ENCODE results near the gene THSD1. TPM values are rescaled to one million over a fixed set of nuclear protein-coding genes. Genes with fewer than 3 reads are reported as not detected.
A peak's percentile ranks its signal among the peaks of the same experiment; 100 is the strongest.
"Not testable (repeated sequence)": the region's sequence is repeated elsewhere in the genome, so short reads cannot be mapped to it uniquely, and the experiment has no call there.

Gene THSD1
- total RNA-seq, 1 donor from 2014 or later, result 4.4 TPM

GRCh38 chr13:52414963-52415362 is 9.0 kb upstream of the THSD1 start:
- intact Hi-C loops (cut with DNase I), result no loop called here
- no peak for DNase-seq
- ATAC-seq (ENCODE audit: poor library complexity), result no peak

GRCh38 chr13:52414051-52414450 is 8.1 kb upstream of the THSD1 start:
- DNase-seq (no peak), ATAC-seq (ENCODE audit: poor library complexity) (no peak)
- intact Hi-C loops (cut with DNase I), result no loop called here

GRCh38 chr13:52412128-52412527 is 6.2 kb upstream of the THSD1 start:
- ATAC-seq (ENCODE audit: poor library complexity) (no peak), DNase-seq (no peak)
- intact Hi-C loops (cut with DNase I), result no loop called here

GRCh38 chr13:52411629-52412028 is 5.7 kb upstream of the THSD1 start:
- ATAC-seq (ENCODE audit: poor library complexity) (no peak), DNase-seq (no peak)
- intact Hi-C loops (cut with DNase I), result no loop called here

GRCh38 chr13:52408071-52408658 is 2.2 kb upstream of the THSD1 start:
- ATAC-seq (ENCODE audit: poor library complexity); intact Hi-C loops (cut with DNase I); DNase-seq: not testable (repeated sequence)

GRCh38 chr13:52407436-52407835 is 1.5 kb upstream of the THSD1 start:
- ATAC-seq (ENCODE audit: poor library complexity); intact Hi-C loops (cut with DNase I); DNase-seq: not testable (repeated sequence)

- intact Hi-C loops (cut with DNase I), result no loop called here
- DNase-seq, result no peak
- ATAC-seq (ENCODE audit: poor library complexity), result peak; percentile 14
Measured at GRCh38 chr13:52406629-52407028, 657 bp upstream of the THSD1 start.

- DNase-seq, result no peak
- intact Hi-C loops (cut with DNase I), result no loop called here
Measured at GRCh38 chr13:52405369-52405766, 604 bp downstream of the THSD1 start.

GRCh38 chr13:52399708-52400107 is 6.3 kb downstream of the THSD1 start:
- intact Hi-C loops (cut with DNase I), result no loop called here
- DNase-seq (no peak), ATAC-seq (ENCODE audit: poor library complexity) (no peak)

More at GRCh38 chr13:52405369-52405766, 604 bp downstream of the THSD1 start:
- peak; percentile 47 for ATAC-seq (ENCODE audit: poor library complexity)

GRCh38 chr13:52399046-52399445 is 6.9 kb downstream of the THSD1 start:
- no peak for DNase-seq
- intact Hi-C loops (cut with DNase I), result no loop called here
- no peak for ATAC-seq (ENCODE audit: poor library complexity)

- no peak for ATAC-seq (ENCODE audit: poor library complexity)
- intact Hi-C loops (cut with DNase I), result no loop called here
- DNase-seq, result no peak
Measured at GRCh38 chr13:52395704-52396103, 10.3 kb downstream of the THSD1 start.

GRCh38 chr13:52394586-52394985 is 11.4 kb downstream of the THSD1 start:
- no peak for ATAC-seq (ENCODE audit: poor library complexity)
- no peak for DNase-seq
- intact Hi-C loops (cut with DNase I), result no loop called here

- DNase-seq (no peak), ATAC-seq (ENCODE audit: poor library complexity) (no peak)
- intact Hi-C loops (cut with DNase I), result no loop called here
Measured at GRCh38 chr13:52393572-52394357, 12.2 kb downstream of the THSD1 start.

- DNase-seq (no peak), ATAC-seq (ENCODE audit: poor library complexity) (no peak)
- intact Hi-C loops (cut with DNase I), result no loop called here
Measured at GRCh38 chr13:52387721-52388120, 18.3 kb downstream of the THSD1 start.

GRCh38 chr13:52385870-52386269 is 20.1 kb downstream of the THSD1 start:
- DNase-seq, result no peak
- intact Hi-C loops (cut with DNase I), result no loop called here
- ATAC-seq (ENCODE audit: poor library complexity), result no peak

GRCh38 chr13:52383366-52383765 is 22.6 kb downstream of the THSD1 start:
- ATAC-seq (ENCODE audit: poor library complexity), result no peak
- intact Hi-C loops (cut with DNase I), result no loop called here
- DNase-seq, result no peak

- DNase-seq, result no peak
- intact Hi-C loops (cut with DNase I), result no loop called here
- no peak for ATAC-seq (ENCODE audit: poor library complexity)
Measured at GRCh38 chr13:52378312-52378711, 27.7 kb downstream of the THSD1 start.

- ATAC-seq (ENCODE audit: poor library complexity) (no peak), DNase-seq (no peak)
- intact Hi-C loops (cut with DNase I), result no loop called here
Measured at GRCh38 chr13:52377898-52378297, 28.1 kb downstream of the THSD1 start.

- ATAC-seq (ENCODE audit: poor library complexity), result no peak
- intact Hi-C loops (cut with DNase I), result no loop called here
- no peak for DNase-seq
Measured at GRCh38 chr13:52374873-52375411, 31.0 kb downstream of the THSD1 start.

- ATAC-seq (ENCODE audit: poor library complexity) (no peak), DNase-seq (no peak)
- intact Hi-C loops (cut with DNase I), result no loop called here
Measured at GRCh38 chr13:52374389-52374788, 31.6 kb downstream of the THSD1 start.
